ENCODE results near the gene HMGCL.

DNA sequence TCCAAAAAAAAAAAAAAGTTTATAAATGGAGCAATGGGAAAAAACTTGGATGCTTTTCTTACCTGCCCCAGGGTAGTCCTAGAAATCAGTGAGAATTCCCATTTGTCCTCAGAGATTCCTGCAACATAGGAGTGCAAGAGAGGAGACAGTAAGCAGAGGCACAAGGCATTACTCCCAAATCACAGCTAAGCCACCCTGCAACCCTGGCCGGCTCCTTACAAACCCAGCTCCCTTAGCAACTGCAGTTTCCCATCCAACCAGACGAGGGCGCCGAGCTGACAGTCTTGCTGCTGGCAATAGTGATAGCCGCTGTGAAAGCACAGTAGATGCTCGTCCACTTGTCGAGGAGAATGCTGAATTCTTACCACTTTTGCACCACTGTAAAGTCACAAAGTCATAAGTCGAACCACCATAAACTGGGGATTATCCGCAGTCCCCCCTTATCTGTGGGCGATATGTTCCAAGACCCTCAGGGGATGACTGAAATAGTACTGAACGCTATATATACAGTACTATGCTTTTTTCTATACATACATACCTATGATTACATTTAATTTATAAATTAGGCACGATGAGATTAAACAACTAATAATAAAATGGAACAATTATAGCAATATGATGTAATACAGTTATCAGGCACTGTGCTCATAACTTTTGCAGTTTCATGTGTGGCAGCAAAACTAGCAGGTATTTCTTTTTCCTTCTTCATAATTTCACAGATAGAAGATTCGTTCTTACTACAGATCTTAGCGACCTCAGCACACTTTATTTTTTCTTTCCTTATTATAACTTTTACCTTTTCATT is 53.0 kb downstream of the HMGCL start:
- TF ChIP-seq, protein P1, sequence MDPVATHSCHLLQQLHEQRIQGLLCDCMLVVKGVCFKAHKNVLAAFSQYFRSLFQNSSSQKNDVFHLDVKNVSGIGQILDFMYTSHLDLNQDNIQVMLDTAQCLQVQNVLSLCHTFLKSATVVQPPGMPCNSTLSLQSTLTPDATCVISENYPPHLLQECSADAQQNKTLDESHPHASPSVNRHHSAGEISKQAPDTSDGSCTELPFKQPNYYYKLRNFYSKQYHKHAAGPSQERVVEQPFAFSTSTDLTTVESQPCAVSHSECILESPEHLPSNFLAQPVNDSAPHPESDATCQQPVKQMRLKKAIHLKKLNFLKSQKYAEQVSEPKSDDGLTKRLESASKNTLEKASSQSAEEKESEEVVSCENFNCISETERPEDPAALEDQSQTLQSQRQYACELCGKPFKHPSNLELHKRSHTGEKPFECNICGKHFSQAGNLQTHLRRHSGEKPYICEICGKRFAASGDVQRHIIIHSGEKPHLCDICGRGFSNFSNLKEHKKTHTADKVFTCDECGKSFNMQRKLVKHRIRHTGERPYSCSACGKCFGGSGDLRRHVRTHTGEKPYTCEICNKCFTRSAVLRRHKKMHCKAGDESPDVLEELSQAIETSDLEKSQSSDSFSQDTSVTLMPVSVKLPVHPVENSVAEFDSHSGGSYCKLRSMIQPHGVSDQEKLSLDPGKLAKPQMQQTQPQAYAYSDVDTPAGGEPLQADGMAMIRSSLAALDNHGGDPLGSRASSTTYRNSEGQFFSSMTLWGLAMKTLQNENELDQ (tag by site-specific recombination; IDR thresholded peaks at IDR 0.05; ENCODE audit: low read depth): no peak
- TF ChIP-seq, protein P2, sequence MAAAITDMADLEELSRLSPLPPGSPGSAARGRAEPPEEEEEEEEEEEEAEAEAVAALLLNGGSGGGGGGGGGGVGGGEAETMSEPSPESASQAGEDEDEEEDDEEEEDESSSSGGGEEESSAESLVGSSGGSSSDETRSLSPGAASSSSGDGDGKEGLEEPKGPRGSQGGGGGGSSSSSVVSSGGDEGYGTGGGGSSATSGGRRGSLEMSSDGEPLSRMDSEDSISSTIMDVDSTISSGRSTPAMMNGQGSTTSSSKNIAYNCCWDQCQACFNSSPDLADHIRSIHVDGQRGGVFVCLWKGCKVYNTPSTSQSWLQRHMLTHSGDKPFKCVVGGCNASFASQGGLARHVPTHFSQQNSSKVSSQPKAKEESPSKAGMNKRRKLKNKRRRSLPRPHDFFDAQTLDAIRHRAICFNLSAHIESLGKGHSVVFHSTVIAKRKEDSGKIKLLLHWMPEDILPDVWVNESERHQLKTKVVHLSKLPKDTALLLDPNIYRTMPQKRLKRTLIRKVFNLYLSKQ (tag by site-specific recombination; IDR thresholded peaks at IDR 0.05; ENCODE audit: borderline replicate concordance): no peak
- TF ChIP-seq, protein P3, sequence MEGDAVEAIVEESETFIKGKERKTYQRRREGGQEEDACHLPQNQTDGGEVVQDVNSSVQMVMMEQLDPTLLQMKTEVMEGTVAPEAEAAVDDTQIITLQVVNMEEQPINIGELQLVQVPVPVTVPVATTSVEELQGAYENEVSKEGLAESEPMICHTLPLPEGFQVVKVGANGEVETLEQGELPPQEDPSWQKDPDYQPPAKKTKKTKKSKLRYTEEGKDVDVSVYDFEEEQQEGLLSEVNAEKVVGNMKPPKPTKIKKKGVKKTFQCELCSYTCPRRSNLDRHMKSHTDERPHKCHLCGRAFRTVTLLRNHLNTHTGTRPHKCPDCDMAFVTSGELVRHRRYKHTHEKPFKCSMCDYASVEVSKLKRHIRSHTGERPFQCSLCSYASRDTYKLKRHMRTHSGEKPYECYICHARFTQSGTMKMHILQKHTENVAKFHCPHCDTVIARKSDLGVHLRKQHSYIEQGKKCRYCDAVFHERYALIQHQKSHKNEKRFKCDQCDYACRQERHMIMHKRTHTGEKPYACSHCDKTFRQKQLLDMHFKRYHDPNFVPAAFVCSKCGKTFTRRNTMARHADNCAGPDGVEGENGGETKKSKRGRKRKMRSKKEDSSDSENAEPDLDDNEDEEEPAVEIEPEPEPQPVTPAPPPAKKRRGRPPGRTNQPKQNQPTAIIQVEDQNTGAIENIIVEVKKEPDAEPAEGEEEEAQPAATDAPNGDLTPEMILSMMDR (tag by site-specific recombination; IDR thresholded peaks at IDR 0.05): peak; percentile 83
- no peak for TF ChIP-seq KLF16 (tag by site-specific recombination; IDR thresholded peaks at IDR 0.05)
- TF ChIP-seq ZNF140 (tag by site-specific recombination; IDR thresholded peaks at IDR 0.05): no peak
- no peak for TF ChIP-seq YY1 (tag by site-specific recombination; IDR thresholded peaks at IDR 0.05)
- no peak for TF ChIP-seq ZNF785 (tag by site-specific recombination; IDR thresholded peaks at IDR 0.05)
- TF ChIP-seq ZNF37A (tag by site-specific recombination; IDR thresholded peaks at IDR 0.05): no peak
- TF ChIP-seq, protein P4, sequence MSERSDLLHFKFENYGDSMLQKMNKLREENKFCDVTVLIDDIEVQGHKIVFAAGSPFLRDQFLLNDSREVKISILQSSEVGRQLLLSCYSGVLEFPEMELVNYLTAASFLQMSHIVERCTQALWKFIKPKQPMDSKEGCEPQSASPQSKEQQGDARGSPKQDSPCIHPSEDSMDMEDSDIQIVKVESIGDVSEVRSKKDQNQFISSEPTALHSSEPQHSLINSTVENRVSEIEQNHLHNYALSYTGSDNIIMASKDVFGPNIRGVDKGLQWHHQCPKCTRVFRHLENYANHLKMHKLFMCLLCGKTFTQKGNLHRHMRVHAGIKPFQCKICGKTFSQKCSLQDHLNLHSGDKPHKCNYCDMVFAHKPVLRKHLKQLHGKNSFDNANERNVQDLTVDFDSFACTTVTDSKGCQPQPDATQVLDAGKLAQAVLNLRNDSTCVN (tag by site-specific recombination; optimal IDR thresholded peaks at IDR 0.05): no peak
- TF ChIP-seq ZNF311 (tag by site-specific recombination; IDR thresholded peaks at IDR 0.05; ENCODE audit: borderline replicate concordance): no peak
- TF ChIP-seq ZBTB8A (tag by site-specific recombination; IDR thresholded peaks at IDR 0.05): no peak
- TF ChIP-seq, protein P5, sequence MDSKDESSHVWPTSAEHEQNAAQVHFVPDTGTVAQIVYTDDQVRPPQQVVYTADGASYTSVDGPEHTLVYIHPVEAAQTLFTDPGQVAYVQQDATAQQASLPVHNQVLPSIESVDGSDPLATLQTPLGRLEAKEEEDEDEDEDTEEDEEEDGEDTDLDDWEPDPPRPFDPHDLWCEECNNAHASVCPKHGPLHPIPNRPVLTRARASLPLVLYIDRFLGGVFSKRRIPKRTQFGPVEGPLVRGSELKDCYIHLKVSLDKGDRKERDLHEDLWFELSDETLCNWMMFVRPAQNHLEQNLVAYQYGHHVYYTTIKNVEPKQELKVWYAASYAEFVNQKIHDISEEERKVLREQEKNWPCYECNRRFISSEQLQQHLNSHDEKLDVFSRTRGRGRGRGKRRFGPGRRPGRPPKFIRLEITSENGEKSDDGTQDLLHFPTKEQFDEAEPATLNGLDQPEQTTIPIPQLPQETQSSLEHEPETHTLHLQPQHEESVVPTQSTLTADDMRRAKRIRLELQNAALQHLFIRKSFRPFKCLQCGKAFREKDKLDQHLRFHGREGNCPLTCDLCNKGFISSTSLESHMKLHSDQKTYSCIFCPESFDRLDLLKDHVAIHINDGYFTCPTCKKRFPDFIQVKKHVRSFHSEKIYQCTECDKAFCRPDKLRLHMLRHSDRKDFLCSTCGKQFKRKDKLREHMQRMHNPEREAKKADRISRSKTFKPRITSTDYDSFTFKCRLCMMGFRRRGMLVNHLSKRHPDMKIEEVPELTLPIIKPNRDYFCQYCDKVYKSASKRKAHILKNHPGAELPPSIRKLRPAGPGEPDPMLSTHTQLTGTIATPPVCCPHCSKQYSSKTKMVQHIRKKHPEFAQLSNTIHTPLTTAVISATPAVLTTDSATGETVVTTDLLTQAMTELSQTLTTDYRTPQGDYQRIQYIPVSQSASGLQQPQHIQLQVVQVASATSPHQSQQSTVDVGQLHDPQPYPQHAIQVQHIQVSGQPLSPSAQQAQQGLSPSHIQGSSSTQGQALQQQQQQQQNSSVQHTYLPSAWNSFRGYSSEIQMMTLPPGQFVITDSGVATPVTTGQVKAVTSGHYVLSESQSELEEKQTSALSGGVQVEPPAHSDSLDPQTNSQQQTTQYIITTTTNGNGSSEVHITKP (tag by site-specific recombination; IDR thresholded peaks at IDR 0.05): peak; percentile 59; the same call in 1 of the 2 replicates

Measured in HEK293 (cell line).